GM19372 (cell line): ENCODE data around the gene GEMIN8.

ENCODE experiments used
- ATAC-seq: cut with Tn5 transposase; IDR thresholded peaks from one replicate; pipeline ENCODE4 v1.9.1; 2021; ENCODE audit warnings: mild to moderate bottlenecking, low read depth, moderate library complexity; ENCODE audit not compliant: unreplicated experiment

GEMIN8 gene, protein sequence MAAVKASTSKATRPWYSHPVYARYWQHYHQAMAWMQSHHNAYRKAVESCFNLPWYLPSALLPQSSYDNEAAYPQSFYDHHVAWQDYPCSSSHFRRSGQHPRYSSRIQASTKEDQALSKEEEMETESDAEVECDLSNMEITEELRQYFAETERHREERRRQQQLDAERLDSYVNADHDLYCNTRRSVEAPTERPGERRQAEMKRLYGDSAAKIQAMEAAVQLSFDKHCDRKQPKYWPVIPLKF

DNA sequence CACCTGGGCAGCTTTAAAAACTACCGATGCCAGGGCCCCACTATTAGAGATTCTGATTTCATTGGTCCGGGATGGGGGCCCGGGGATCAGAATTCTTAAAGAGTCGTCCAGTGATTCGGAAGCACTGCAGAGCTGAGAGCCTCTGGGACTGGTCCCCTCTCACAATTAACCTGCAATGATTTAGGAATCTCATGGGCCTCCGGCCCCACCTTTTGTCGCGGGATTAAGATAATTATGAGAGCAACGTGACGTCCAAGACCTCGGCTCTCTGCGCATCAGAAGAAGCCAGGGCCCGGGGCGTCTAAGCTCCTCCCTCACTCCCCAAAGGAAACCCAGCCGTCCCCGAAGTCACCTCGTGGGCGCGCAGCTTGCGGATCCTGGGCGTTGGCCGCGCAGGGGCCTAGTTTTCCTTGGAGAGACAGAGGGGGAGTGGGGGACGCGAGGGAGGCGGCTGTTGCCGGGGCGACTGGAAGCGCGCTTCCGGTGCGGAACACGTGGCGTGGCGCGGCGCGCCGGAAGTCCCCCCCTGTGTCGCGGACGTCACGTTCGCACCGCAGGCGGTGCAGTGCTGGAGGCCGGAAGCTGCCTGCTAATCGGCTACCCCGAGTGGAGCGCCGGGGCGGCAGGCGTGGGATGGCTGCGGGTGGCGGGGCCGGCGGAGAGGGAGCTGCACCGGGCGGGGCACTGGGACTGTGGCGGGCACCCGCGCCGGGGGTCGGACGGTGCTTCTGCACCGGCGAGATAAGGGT lies at the start of gene GEMIN8:
Gene GEMIN8, minus strand, starts transcription at position 468 of the 749 bp plus-strand sequence. CDS start 8,414 bp downstream, outside the sequence.
- peak; percentile 89 for ATAC-seq

- no peak for ATAC-seq
These were observed 46.9 kb upstream of the GEMIN8 start for GRCh38 chrX:14076639-14077038.

GRCh38 chrX:14073556-14073955 lies 43.9 kb upstream of the GEMIN8 start:
- ATAC-seq, result no peak

DNA sequence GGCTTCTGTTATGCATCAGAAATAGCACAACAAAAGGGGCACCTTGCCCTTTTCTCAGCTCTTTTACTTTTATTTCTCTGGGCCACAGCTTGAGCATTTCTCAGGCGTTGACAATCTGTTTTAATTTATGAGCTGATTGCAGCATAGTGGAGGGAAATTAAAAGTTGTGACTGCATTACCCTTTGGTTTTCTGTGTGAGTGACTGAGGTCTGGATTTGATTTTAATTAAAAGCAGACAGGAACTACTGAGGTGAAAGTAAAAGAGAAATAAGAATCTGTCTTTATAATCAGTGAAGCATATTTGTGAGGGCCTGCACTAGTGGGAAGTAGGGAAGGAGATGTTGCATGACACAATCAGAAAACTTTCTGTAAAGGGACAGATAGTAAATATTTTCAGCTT lies 43.4 kb upstream of the GEMIN8 start:
- ATAC-seq, result no peak

- ATAC-seq, result no peak
These were observed 36.1 kb upstream of the GEMIN8 start for GRCh38 chrX:14065800-14066199.

- ATAC-seq, result no peak
These were observed 35.1 kb upstream of the GEMIN8 start for GRCh38 chrX:14064626-14065432.

DNA sequence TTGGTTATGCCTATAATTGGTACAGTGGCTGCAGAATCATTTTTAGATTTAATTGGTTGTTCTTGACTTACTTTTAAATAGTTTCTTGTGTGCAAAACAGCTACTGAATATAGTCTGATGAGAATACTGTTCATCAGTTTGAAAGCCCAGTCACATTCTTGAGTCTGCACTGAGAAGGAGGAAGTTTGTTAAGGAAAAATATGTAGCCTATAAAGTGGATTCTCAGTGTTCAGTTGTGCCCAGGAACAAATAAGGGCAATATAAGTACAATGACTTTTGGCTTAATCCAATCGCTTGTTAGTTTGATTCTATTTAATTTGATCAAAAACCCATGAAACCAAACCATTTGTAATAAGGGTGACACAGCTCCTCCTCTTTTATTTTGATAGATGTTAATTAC lies 32.8 kb upstream of the GEMIN8 start:
- no peak for ATAC-seq

GRCh38 chrX:14056206-14056605 lies 26.5 kb upstream of the GEMIN8 start:
- no peak for ATAC-seq

DNA sequence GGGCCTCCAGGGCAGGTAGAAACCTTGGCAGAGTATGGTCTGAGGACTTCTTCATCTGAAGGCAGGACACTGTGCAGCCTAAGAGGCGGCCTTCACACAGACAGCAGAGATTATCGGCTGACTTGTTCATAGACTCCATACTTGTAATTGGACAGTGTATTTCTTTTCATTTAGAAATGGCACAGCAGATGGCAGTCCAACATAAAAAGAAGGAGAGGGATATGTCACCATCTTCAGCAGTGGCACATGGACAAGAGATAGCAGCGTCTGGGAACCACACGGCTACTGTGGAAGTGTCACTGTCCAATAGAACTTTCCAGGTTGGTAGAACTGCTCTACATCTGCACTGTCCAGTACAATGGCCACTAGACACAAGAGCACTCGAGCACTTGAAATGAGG lies 21.7 kb upstream of the GEMIN8 start:
- no peak for ATAC-seq

DNA sequence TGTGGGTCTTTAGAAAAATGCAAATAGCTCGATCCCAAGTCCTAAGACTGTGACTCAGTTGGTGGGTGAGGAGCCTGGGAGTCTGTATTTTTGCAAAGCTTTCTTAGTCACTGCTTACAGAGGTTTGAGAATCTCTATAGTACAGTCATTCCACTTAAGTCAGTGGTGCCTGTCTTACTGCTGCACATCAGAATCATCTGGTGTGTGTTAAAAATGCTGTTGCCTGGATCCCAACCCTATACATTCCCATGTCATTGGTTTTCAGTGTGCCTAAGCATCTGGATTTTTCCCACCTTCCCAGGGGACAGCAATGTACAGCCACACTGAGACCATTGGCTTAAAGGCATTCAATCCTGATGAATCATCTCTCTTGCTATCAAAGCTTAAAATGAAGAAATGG lies 21.0 kb upstream of the GEMIN8 start:
- no peak for ATAC-seq

DNA sequence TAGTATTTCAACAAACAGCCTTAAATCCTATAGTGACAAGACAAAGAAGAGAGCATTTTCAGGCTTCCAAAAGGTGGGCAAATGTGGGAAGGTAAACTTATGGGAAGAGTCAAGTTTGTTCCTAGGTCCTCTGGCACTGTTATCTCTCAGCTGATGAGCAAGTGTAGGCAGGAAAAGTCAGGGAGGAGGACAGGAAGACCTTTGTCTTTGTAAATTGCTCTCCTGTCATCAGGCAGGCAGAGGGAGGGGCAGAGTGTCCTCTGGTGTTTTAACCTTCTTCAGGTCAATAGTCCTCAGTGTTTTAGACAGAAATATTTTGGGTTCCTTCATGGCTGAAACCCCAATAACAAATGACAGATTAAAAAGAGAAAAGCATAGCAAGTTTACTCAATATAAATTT lies 13.5 kb upstream of the GEMIN8 start:
- no peak for ATAC-seq

DNA sequence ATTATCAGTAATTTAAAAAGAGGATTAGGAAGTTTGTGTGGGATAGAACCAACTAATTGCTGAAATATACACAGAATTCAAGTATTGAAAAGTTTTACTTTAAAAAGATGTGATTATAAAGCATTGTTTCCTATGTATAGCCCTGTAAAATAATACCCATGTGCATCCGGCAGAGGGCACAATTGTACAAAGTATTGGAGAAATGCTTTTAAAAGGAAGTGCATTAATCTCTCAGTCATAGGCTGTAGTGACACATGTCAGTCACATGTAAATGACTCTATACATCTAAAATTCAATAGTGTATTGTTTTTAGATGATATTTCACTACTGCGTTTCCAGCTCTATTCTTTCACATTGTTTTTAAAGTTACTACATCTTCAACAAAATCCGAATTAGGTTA lies 9.7 kb upstream of the GEMIN8 start:
- ATAC-seq, result no peak

DNA sequence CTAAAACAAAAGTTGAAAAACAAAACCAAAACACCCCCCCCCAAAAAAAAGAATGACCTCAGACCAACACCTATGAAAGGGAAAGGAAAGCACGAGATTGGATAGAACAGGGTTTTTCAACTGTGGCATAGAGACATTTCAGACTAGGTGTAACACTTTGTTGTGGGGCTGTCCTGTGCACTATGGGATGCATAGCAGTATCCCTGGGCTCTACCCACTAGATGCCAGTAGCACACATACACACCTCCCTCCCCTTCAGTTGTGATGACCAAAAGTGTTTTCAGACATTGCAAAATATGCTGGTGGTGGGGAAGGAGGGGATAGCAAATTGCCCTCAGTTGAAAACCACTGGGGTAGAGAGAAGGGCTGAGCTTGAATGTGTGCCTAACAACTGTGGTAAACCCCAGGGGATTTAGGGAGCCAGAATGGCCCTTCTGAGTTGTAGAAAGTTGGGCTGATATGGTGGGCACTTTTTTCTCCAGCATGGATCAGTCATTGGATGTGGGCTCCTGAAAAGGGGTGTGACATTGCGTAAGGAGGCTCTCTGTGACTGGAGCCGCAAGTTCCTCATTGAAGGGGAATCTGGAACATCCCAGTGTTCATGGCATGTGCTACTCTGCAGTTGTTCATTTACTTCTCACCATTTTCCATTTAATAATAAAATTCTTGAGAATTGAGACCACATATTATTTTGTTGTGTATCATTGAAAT lies 8.8 kb upstream of the GEMIN8 start:
- no peak for ATAC-seq

- ATAC-seq, result no peak
These were observed 2.7 kb upstream of the GEMIN8 start for GRCh38 chrX:14032406-14032805.

GRCh38 chrX:14030174-14030530 lies 460 bp upstream of the GEMIN8 start:
- ATAC-seq, result peak; percentile 10

- no peak for ATAC-seq
These were observed 660 bp downstream of the GEMIN8 start for GRCh38 chrX:14029039-14029424.

- ATAC-seq, result no peak
These were observed 1.2 kb downstream of the GEMIN8 start for GRCh38 chrX:14028473-14028872.

GRCh38 chrX:14027511-14028019 lies 2.1 kb downstream of the GEMIN8 start:
- no peak for ATAC-seq

DNA sequence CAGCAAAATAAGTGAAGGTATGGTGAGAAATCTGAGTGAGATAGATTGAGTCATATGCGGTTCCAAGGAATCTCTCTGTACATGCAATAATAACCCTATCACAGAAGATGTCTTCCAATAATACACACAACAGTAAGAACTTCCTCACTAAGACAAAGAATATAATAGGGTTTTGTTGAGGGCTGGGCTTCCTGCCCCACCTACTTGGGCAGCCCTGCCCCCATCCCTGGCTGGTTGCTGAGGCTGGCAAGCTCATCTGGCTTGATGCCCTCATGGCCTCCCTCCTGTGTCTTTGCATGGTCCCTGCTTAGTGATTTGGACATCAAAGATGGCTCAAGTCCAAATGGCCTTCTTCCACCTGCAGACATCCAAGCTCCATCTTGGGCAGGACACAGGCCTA lies 2.7 kb downstream of the GEMIN8 start:
- no peak for ATAC-seq

DNA sequence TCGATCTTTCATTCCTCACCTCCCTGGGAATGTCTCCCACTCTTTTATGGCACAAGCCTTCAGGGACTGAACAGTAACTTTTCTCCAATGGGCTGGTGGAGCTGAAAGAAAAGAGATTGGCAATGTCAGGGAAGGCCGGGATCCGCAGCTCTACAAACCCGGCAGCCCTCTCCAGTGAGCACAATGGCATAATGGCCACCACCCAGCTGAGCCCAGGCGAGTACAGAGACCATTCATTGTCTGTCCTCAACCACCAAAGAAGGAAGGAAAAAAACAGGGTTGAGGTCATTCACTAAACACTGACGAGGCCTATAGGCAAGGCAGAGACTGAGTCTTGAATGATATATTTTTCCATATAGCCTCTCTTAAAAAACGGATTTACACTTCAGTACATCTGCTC lies 3.6 kb downstream of the GEMIN8 start:
- no peak for ATAC-seq

GRCh38 chrX:14022019-14022418 lies 7.7 kb downstream of the GEMIN8 start:
- ATAC-seq, result no peak
